H1 (cell line): ENCODE data around the gene UBASH3A. TPM values are rescaled to one million over a fixed set of nuclear protein-coding genes. Genes with fewer than 3 reads are reported as not detected.

Experiments
- CTCF ChIA-PET: fragments of 300-600 bp; sonication (Branson Sonifier 250); formaldehyde crosslinking; loops from one replicate; lab custom pipeline; 2021; ENCODE audit not compliant: partially characterized antibody; lab: Charles Lee
- POLR2A ChIA-PET: fragments of 300-600 bp; sonication (Branson Sonifier 250); formaldehyde crosslinking; loops from one replicate; lab custom pipeline; 2021; ENCODE audit warnings: inconsistent platforms; ENCODE audit not compliant: partially characterized antibody; lab: Charles Lee
- DNase-seq, 2 experiments: peaks; one replicate each; pipeline versions ENCODE4 v3.0.0 to v3.0.0-alpha.2; 2010 to 2022; ENCODE audit warnings: low spot score in 2 of 2, low read depth in 1 of 2, mixed read lengths in 1 of 2
- FAIRE-seq: peaks from 2 replicates; lab custom pipeline; 2011; peaks lifted over from hg19 to GRCh38; lab: Jason Lieb, UNC
- H2AFZ ChIP-seq: 2 replicates; pipeline ENCODE4 v1.8.1; 2012; ENCODE audit warnings: low read length, inconsistent platforms
- H2AK5ac ChIP-seq: 2 replicates; pipeline ENCODE4 v1.6.1; 2013; ENCODE audit warnings: low read depth, low read length
- H2BK120ac ChIP-seq: replicated peaks from 2 replicates; pipeline ENCODE3; 2013; ENCODE audit warnings: low read depth, low read length, inconsistent platforms
- H2BK12ac ChIP-seq: 2 replicates; pipeline ENCODE4 v1.6.1; 2013; ENCODE audit warnings: low read depth, low read length
- H2BK15ac ChIP-seq: 2 replicates; pipeline ENCODE4 v1.6.1; 2013; ENCODE audit warnings: low read length
- H2BK20ac ChIP-seq: 2 replicates; pipeline ENCODE4 v1.6.1; 2013; ENCODE audit warnings: low read length
- H2BK5ac ChIP-seq: 2 replicates; pipeline ENCODE4 v1.6.1; 2013; ENCODE audit warnings: low read depth, low read length
- H3K14ac ChIP-seq: 2 replicates; pipeline ENCODE4 v1.6.1; 2013; ENCODE audit warnings: inconsistent platforms; ENCODE audit not compliant: insufficient read length
- H3K18ac ChIP-seq: 2 replicates; pipeline ENCODE4 v1.6.1; 2013; ENCODE audit warnings: low read length; ENCODE audit errors: extremely low read depth
- H3K23ac ChIP-seq: 2 replicates; pipeline ENCODE4 v1.6.1; 2013; ENCODE audit warnings: inconsistent platforms; ENCODE audit not compliant: insufficient read length
- H3K23me2 ChIP-seq: 2 replicates; pipeline ENCODE4 v1.6.1; 2013; ENCODE audit warnings: low read depth, low read length
- H3K27ac ChIP-seq: 2 replicates; pipeline ENCODE4 v1.6.1; 2011; ENCODE audit warnings: low read depth, low read length, inconsistent platforms
- H3K27me3 ChIP-seq, 4 experiments: replicated peaks in 1 of 4; 1 replicate in 1 of 4; 2 replicates in 3 of 4; pipeline versions ENCODE4 v1.6.1 to v1.8.1; 2011 to 2013; ENCODE audit warnings: low read length in 3 of 4, mild to moderate bottlenecking in 3 of 4, inconsistent platforms in 2 of 4, mixed read lengths in 2 of 4, moderate library complexity in 1 of 4; ENCODE audit not compliant: control insufficient read depth in 3 of 4, insufficient read depth in 3 of 4; ENCODE audit errors: extremely low read depth in 1 of 4
- H3K36me3 ChIP-seq, 4 experiments: 2 replicates each; pipeline versions ENCODE4 v1.6.1 to v1.8.1; 2011 to 2013; ENCODE audit warnings: mild to moderate bottlenecking in 4 of 4, low read length in 3 of 4, moderate library complexity in 2 of 4, control low read depth in 1 of 4, inconsistent platforms in 1 of 4; ENCODE audit not compliant: insufficient read depth in 4 of 4, control insufficient read depth in 2 of 4
- H3K4ac ChIP-seq: replicated peaks from 2 replicates; pipeline ENCODE3; 2013; ENCODE audit warnings: low read length, low read depth, mixed read lengths, inconsistent platforms; ENCODE audit not compliant: insufficient read length
- H3K4me1 ChIP-seq, 4 experiments: replicated peaks in 1 of 4; 1 replicate in 1 of 4; 2 replicates in 3 of 4; pipeline versions ENCODE4 v1.6.1 to v1.8.1; 2011 to 2013; ENCODE audit warnings: low read length in 3 of 4, inconsistent platforms in 2 of 4, mixed read lengths in 1 of 4; ENCODE audit not compliant: insufficient read depth in 4 of 4, control insufficient read depth in 3 of 4
- H3K4me2 ChIP-seq, 2 experiments: 2 replicates each; pipeline versions ENCODE4 v1.6.1 to v1.8.1; 2011 to 2013; ENCODE audit warnings: low read depth in 2 of 2, low read length in 2 of 2, control low read depth in 1 of 2, inconsistent platforms in 1 of 2, mild to moderate bottlenecking in 1 of 2; ENCODE audit not compliant: insufficient read depth in 1 of 2
- H3K4me3 ChIP-seq, 4 experiments: fragments of 200-600, 300-600 bp in 1 of 4; sonication (generic), shearing (Covaris generic), sonication (Bioruptor Twin) in 1 of 4; 2 replicates each; pipeline versions ENCODE4 v1.5.1 to v1.8.1; 2011 to 2016; ENCODE audit warnings: low read length in 4 of 4, low read depth in 3 of 4, control low read depth in 2 of 4, inconsistent platforms in 2 of 4, mild to moderate bottlenecking in 2 of 4, mixed read lengths in 1 of 4, moderate library complexity in 1 of 4; ENCODE audit not compliant: insufficient read depth in 2 of 4; ENCODE audit errors: extremely low read depth in 1 of 4
- H3K56ac ChIP-seq: replicated peaks from 2 replicates; pipeline ENCODE3; 2013; ENCODE audit warnings: low read depth, mild to moderate bottlenecking, mixed read lengths, low read length, inconsistent platforms; ENCODE audit not compliant: insufficient read length
- H3K79me1 ChIP-seq: 2 replicates; pipeline ENCODE4 v1.6.1; 2013; ENCODE audit warnings: low read depth, low read length, control low read depth
- H3K79me2 ChIP-seq, 2 experiments: 2 replicates each; pipeline versions ENCODE4 v1.6.1 to v1.8.1; 2012 to 2013; ENCODE audit warnings: low read length in 2 of 2, mild to moderate bottlenecking in 2 of 2, inconsistent platforms in 1 of 2; ENCODE audit not compliant: insufficient read depth in 2 of 2, control insufficient read depth in 1 of 2
- H3K9ac ChIP-seq, 4 experiments: replicated peaks in 1 of 4; 1 replicate in 1 of 4; 2 replicates in 3 of 4; pipeline versions ENCODE4 v1.6.1 to v1.8.1; 2011 to 2013; ENCODE audit warnings: low read depth in 3 of 4, low read length in 3 of 4, control low read depth in 2 of 4, mild to moderate bottlenecking in 2 of 4, moderate library complexity in 2 of 4, inconsistent platforms in 1 of 4; ENCODE audit errors: extremely low read depth in 1 of 4
- H3K9me3 ChIP-seq, 2 experiments: 2 replicates each; pipeline versions ENCODE4 v1.6.1 to v1.8.1; 2012 to 2013; ENCODE audit warnings: mild to moderate bottlenecking in 2 of 2, moderate library complexity in 2 of 2, control low read depth in 1 of 2, inconsistent platforms in 1 of 2, low read depth in 1 of 2, low read length in 1 of 2, mixed read lengths in 1 of 2; ENCODE audit not compliant: insufficient read depth in 2 of 2
- H4K20me1 ChIP-seq, 2 experiments: replicated peaks in 1 of 2; 2 replicates each; pipeline versions ENCODE3 to v1.8.1; 2011 to 2013; ENCODE audit warnings: inconsistent platforms in 2 of 2, low read length in 2 of 2, mild to moderate bottlenecking in 1 of 2; ENCODE audit not compliant: insufficient read depth in 2 of 2, control insufficient read depth in 1 of 2
- H4K5ac ChIP-seq: 2 replicates; pipeline ENCODE4 v1.6.1; 2013; ENCODE audit warnings: low read length, low read depth, mixed read lengths, inconsistent platforms; ENCODE audit not compliant: insufficient read length
- H4K8ac ChIP-seq: 2 replicates; pipeline ENCODE4 v1.8.0; 2013; ENCODE audit warnings: mild to moderate bottlenecking, moderate library complexity, low read length, inconsistent platforms; ENCODE audit not compliant: insufficient read depth; ENCODE audit errors: extremely low read depth
- H4K91ac ChIP-seq: replicated peaks from 2 replicates; pipeline ENCODE3; 2013; ENCODE audit warnings: low read length, mixed read lengths, inconsistent platforms; ENCODE audit not compliant: insufficient read length
- BACH1 ChIP-seq: IDR thresholded peaks from 2 replicates; pipeline ENCODE4 v1.6.1; 2012; ENCODE audit warnings: low read length, improper control_type of control experiment
- EZH2 ChIP-seq: fragments of 200-600 bp; sonication (generic); IDR thresholded peaks from 2 replicates; pipeline ENCODE4 v1.7.1; 2012; ENCODE audit warnings: low read depth, mild to moderate bottlenecking, moderate library complexity, low read length, inconsistent platforms; ENCODE audit not compliant: severe bottlenecking
- NANOG ChIP-seq: IDR thresholded peaks from 2 replicates; pipeline ENCODE4 v1.6.1; 2011; ENCODE audit warnings: low read length, low read depth, mild to moderate bottlenecking, inconsistent platforms; ENCODE audit not compliant: insufficient read depth, poor library complexity, severe bottlenecking
- POLR2AphosphoS5 ChIP-seq: IDR thresholded peaks from 2 replicates; pipeline ENCODE4 v1.6.1; 2011; ENCODE audit warnings: low read depth, low read length
- SP1 ChIP-seq: IDR thresholded peaks from 2 replicates; pipeline ENCODE4 v1.6.1; 2011; ENCODE audit warnings: low read depth, low read length
- WGBS, 2 experiments: shearing (Covaris generic) in 1 of 2; methylation state at CpG; one replicate each; pipeline versions ENCODE4 v1.1.6 to v1.1.7; 2013 to 2015; ENCODE audit warnings: low lambda C conversion rate in 2 of 2, mixed read lengths in 2 of 2, inconsistent platforms in 1 of 2, low coverage in 1 of 2, missing lambda C conversion rate in 1 of 2; ENCODE audit not compliant: insufficient replicate concordance in 2 of 2, insufficient coverage in 1 of 2, insufficient read length in 1 of 2; ENCODE audit errors: extremely low coverage in 1 of 2, missing lambda C conversion rate in 1 of 2; 5-methylcytosine and 5-hydroxymethylcytosine counted together
- polyA plus RNA-seq, 7 experiments: library from polyadenylated mRNA; depleted of rRNA in 3 of 7; stranded (reverse) in 5 of 7; unstranded in 2 of 7; fragments of >200 nt in 5 of 7; fragments of 200-250 nt in 2 of 7; gene quantifications; 1 replicate in 5 of 7; 2 replicates in 1 of 7; 4 replicates in 1 of 7; pipeline versions ENCODE4 v1.2.1 to v1.2.3, GENCODE V29; 2011 to 2013; ENCODE audit warnings: missing spikeins in 2 of 7, mixed read lengths in 2 of 7
- total RNA-seq: library from RNA; stranded (reverse); fragmentation: NEBNext Ultra II Directional; extraction: Animal tissue kit (Norgen Biotek cat#: 25700); gene quantifications from 2 replicates; pipeline ENCODE4 v1.2.1, GENCODE V29; 2021

Gene UBASH3A
- total and polyA plus RNA-seq, 2 of the 8 experiments (the other 6 are each of a cell fraction or from before 2014, with no cell fraction given) = not detected

- Histone ChIP-seq H4K8ac (no peak overlapping the region), H3K23me2 (no peaks in the 10 kb centered on the region), H3K79me1 (no peaks in the 10 kb centered on the region), H3K56ac (no peak overlapping the region), H3K9ac (no peak overlapping the region), H2BK12ac (no peak overlapping the region), H4K91ac (no peak overlapping the region), H3K27ac (no peak overlapping the region), H4K20me1 (no peaks in the 10 kb centered on the region), H3K14ac (no peak overlapping the region), H4K5ac (no peak overlapping the region), H2AK5ac (no peak overlapping the region), H3K27me3 (no peaks in the 10 kb centered on the region), H3K79me2 (no peaks in the 10 kb centered on the region), H3K4me2 (no peak overlapping the region), H2AFZ (no peak overlapping the region), H2BK20ac (no peak overlapping the region), H3K9me3 (no peaks in the 10 kb centered on the region), H3K23ac (no peak overlapping the region), H3K4me3 (no peak overlapping the region), H3K4me1 (peaks cover 3 to 9% (median 5%) of the 10 kb centered on the region in 4 experiments; a peak in 5 of 7 replicates), H3K36me3 (no peaks in the 10 kb centered on the region), H2BK5ac (no peak overlapping the region), H2BK120ac (no peak overlapping the region), H3K4ac (no peak overlapping the region), H2BK15ac (no peak overlapping the region), H3K18ac (no peak overlapping the region)
- WGBS, 2 experiments = 89% methylated on average over 7 of the region's 7 CpGs; no CpG with 5 or more reads in 1 of the 2 experiments
- ChIA-PET CTCF (no interaction called here), POLR2A (no interaction called here)
- TF ChIP-seq EZH2 (no peak), SP1 (no peak), NANOG (no peak), BACH1 (no peak), POLR2AphosphoS5 (no peak)
- FAIRE-seq = no peak
- DNase-seq = no peak
Measured at GRCh38 chr21:42472521-42472920, 68.8 kb downstream of the UBASH3A start.
